Gastrocnemius medialis (tissue), 4 donors: ENCODE data around the gene RNF141.

Experiments used
- CTCF ChIP-seq, 5 experiments: fragments of 450-650 bp in 3 of 5; fragments of 200-600 bp in 2 of 5; sonication (generic) in 2 of 5; IDR thresholded peaks in 4 of 5; conservative IDR thresholded peaks in 1 of 5; 1 replicate in 4 of 5; 2 replicates in 1 of 5; pipeline ENCODE4 v1.5.1; 2016 to 2019; ENCODE audit warnings: antibody characterized with exemption in 5 of 5, mild to moderate bottlenecking in 3 of 5, moderate library complexity in 3 of 5
- POLR2A ChIP-seq, 2 donors: fragments of 450-650 bp; IDR thresholded peaks; one replicate each; pipeline ENCODE4 v1.6.1; 2017; ENCODE audit warnings: antibody characterized with exemption in 2 of 2, mild to moderate bottlenecking in 2 of 2, moderate library complexity in 2 of 2

- TF ChIP-seq CTCF (IDR thresholded peaks at IDR 0.05 in 4 of 5, conservative IDR thresholded peaks at IDR 0.05 in 1 of 5) (no peak), POLR2A (IDR thresholded peaks at IDR 0.05) (no peak)
These were observed 457 bp downstream of the RNF141 start for GRCh38 chr11:10540546-10540914.
